HG02938 (cell line): ENCODE data around the gene DNAJC17.

Source experiments
- ATAC-seq: cut with Tn5 transposase; IDR thresholded peaks from one replicate; pipeline ENCODE4 v1.9.1; 2021; ENCODE audit warnings: mild to moderate bottlenecking, moderate library complexity; ENCODE audit not compliant: unreplicated experiment

Gene DNAJC17

GRCh38 chr15:40792394-40792793 is 14.9 kb downstream of the DNAJC17 start:
- no peak for ATAC-seq

- no peak for ATAC-seq
Measured at GRCh38 chr15:40790718-40791117, 16.6 kb downstream of the DNAJC17 start.

GRCh38 chr15:40789999-40790398 is 17.3 kb downstream of the DNAJC17 start:
- ATAC-seq, result no peak

GRCh38 chr15:40789119-40789518 is 18.2 kb downstream of the DNAJC17 start:
- ATAC-seq, result no peak

- ATAC-seq, result no peak
Measured at GRCh38 chr15:40787991-40788390, 19.3 kb downstream of the DNAJC17 start.

DNA sequence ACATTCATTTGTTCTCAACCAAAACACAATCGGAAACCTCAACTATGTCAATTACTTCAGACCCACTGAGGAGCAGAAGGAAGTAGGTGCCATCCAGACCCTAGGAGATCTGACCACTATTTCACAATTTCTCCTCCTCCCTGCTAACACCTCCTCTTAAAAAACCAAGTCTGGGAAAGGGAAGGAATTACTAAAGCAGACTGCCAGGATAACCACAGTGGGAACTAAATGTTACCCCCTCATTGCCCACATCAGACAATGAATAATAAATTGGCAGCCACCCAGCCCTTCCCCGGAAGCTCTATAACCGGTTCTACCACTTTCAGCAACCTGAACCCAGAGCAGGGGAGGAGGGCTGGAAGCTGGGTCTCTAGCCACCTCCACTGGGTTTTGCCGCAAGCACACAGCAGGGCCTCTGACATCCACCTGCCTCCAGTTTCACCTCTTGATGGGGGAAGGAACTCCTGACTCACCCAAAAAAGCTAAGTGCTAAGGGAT is 19.9 kb downstream of the DNAJC17 start:
- no peak for ATAC-seq

DNA sequence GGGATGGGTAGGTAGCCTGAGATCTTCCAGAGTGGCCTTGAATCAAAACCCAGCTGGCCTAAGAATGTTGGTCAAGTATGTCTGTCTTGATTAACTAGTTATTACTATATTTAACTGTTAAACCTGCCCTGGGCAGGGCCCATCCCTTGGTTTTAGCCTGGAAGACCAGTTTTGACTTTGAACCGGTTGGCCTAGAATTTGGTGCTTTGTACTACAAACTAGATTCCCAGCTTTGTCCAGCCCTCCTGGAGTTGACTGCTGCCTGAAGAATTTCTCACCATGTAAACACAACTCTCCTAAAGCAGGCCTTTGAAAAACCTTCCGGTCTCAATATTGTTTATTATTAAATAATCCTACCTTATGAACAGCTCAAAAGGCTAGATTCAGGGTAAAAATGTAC is 21.5 kb downstream of the DNAJC17 start:
- ATAC-seq, result no peak

GRCh38 chr15:40785164-40785563 is 22.1 kb downstream of the DNAJC17 start:
- ATAC-seq, result no peak

- no peak for ATAC-seq
Measured at GRCh38 chr15:40782609-40783227, 24.6 kb downstream of the DNAJC17 start.

DNA sequence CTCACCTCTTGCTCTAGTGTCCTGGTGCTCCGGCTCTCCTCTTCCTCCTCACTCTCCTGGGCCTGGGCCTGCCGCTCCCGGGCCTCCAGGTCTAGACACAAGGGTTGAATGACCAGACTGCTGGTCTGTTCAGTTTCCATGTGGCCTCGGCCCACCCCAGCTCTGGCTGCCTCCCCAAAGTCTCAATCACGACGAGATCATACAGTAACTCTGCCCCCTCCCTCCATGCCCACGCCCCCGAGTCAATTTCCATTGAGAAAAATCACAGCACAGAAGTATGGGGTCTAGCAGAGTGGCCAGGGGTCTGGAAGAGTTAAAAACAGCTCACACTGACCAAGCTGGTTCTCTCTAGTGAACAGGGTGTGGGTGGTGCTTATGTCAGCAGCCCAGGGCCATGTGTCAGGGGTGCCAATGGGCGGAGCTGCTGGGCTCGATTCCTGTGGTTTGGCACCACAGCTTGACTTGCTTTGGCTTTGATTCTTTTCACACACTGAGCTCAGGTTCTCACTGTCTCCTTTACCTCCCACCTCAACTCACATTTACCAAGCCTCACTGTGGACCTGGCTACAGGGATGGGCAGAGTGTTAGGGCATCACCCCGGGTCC is 30.6 kb downstream of the DNAJC17 start:
- no peak for ATAC-seq

DNA sequence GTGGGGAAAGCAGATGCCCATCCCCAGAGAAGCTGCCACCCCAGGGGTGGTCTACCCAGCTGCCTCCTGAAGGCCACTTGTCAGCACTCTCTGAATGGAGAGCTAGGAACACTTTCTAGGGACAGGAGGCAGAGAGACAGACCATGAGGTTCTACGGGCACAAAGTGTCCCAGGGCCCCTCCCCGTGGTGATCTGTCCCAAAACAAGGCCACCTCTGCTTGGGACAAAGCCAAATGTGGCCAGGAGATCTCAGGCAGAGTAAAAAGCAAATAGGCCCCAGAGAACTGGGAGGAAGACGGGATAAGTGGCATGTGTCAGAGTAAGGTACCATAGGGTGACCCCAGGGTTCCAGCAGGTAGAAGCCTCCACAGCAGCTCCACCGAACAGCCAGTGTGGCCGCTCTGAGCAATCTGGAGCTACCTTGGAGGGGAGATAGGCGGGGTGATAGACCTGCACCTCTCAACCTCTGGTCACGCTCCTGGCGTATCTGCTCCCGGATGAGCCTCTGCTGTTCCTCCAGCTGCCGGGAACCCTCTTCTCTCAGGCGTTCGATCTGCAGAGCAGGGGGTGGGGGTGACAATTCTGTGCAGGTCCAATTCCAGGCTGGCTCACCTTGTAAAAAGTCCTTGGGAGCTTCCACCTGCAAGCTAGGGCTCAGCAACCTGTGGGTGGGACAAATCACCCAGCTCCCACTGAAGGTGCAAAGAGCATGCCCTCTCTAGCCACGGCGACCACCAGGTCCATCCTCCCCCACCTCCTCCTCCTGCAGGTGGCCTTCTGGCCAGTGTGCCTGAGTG is 31.3 kb downstream of the DNAJC17 start:
- ATAC-seq, result no peak

- no peak for ATAC-seq
Measured at GRCh38 chr15:40775007-40775406, 32.3 kb downstream of the DNAJC17 start.

GRCh38 chr15:40773902-40774301 is 33.4 kb downstream of the DNAJC17 start:
- ATAC-seq, result no peak

DNA sequence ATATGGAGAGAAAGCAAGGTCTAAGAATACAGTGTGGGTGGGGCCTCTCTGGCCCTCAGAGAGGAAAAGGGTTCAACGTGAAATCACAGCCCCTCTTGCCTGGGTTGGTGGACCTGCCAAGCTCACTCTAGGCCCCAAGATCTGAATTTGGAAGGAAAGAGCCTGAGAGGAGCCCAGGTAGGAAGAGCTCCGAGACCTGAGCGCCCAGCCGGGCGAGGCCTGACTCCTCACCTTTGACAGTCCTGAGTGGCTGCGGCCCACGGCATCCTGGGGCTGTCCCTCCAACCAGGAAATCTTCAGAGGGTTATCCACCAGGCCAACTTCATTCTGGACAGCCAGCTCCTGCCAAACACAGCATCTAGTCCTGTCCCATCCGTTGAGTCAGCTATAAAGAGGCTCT is 33.8 kb downstream of the DNAJC17 start:
- ATAC-seq, result no peak

- ATAC-seq, result no peak
Measured at GRCh38 chr15:40772014-40772413, 35.3 kb downstream of the DNAJC17 start.

- ATAC-seq, result no peak
Measured at GRCh38 chr15:40771242-40771641, 36.0 kb downstream of the DNAJC17 start.

DNA sequence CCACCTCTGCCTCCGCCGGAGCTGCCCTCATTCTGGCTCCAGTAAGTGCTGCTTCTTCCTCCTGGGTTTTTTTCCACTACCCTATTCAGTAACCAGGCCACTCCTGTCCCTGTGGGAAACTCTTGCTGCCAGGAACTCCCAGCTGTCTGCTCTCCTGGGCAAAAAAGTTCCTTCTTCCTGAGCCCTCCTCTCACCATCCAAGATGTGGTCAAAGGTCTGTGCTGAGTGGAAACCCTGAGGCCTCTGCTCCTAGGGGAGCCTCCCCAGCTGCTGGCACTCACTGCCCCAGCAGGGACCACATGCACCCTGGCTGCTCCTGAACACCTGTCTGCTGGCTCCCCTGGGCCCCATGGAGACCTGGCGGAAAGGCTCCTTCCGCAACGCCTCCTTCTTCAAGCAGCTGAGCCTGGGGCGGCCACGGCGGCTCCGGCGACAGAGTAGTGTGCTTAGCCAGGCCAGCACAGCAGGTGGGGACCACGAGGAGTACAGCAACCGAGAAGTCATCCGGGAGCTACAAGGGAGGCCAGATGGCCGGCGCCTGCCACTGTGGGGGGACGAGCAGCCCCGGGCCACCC is 37.0 kb downstream of the DNAJC17 start:
- ATAC-seq, result no peak

DNA sequence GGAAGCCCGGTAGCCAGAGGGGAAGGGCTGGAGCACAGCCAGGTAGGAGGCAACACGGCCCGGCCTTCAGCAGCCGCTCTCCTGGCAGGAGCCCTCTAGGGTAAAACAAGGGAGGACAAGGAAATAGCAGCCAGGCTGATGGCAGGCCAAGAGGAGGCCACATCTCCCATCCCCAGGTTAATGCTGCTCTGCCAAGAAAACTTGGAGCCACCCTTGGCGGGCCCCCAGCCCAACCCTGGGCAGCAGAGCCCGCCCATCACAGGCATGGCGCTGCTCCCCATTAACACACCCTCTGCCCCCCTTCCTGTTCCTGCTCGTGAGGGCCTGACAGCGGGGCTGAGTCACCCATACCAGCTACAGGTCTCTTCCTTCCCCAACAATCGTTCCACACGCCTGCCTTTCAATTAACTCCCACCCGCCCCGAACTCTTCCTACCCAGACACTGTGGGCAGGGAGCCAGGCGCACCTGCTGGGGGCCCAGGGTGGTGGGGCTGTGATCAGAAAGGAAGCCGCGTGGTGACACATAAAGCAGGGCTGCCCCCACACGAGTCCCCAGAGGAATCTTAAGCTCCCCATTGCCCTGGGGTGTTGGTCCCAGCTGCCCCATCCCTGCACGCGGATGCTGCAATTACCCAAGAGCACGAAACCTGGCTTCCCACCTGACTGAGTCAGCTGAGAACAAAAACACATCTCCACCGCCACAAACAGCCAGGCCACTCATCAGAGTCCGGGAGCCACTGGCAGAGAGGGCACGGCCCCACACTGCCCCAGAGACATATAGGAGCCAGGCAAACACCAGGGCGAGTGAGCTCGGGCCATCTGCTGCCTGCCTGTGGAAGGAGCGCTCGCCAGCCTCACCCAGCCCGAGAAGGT is 37.8 kb downstream of the DNAJC17 start, which contains the start of gene C15orf62:
TSS of gene C15orf62 (plus strand) at position 707 of the 873 bp plus-strand sequence. CDS start 516 bp downstream, outside the sequence.
- peak; percentile 38 for ATAC-seq

GRCh38 chr15:40768521-40769273 is 38.6 kb downstream of the DNAJC17 start:
- no peak for ATAC-seq
